T-helper 17 cell (primary cell): ENCODE results near the gene DDIT3. TPM values are rescaled to one million over a fixed set of nuclear protein-coding genes. Genes with fewer than 3 reads are reported as not detected.

Source experiments
- ATAC-seq: fragments of 150-1000 bp; cut with Tn5 transposase; 2 replicates; pipeline ENCODE4 v1.10.0; 2021; ENCODE audit warnings: mild to moderate bottlenecking, moderate library complexity
- DNase-seq, 3 donors: peaks; one replicate each; pipeline versions ENCODE4 v3.0.0 to v3.0.0-alpha.2; 2020 to 2021
- H3K9me3 ChIP-seq: one replicate; pipeline ENCODE4 v1.7.0; 2013; ENCODE audit warnings: low read length, mild to moderate bottlenecking; ENCODE audit not compliant: control insufficient read depth, poor library complexity, severe bottlenecking
- H3K27ac Mint-ChIP-seq: one replicate; pipeline ENCODE4 v1.8.0; 2022; ENCODE audit warnings: mild to moderate bottlenecking, moderate library complexity, mixed read lengths
- H3K27me3 Mint-ChIP-seq: one replicate; pipeline ENCODE4 v1.8.0; 2022; ENCODE audit warnings: mixed read lengths
- H3K36me3 Mint-ChIP-seq: one replicate; pipeline ENCODE4 v1.8.0; 2022; ENCODE audit warnings: low read depth, mixed read lengths
- H3K4me1 Mint-ChIP-seq: one replicate; pipeline ENCODE4 v1.8.0; 2022; ENCODE audit warnings: mild to moderate bottlenecking, mixed read lengths
- H3K4me3 Mint-ChIP-seq: one replicate; pipeline ENCODE4 v1.8.0; 2022; ENCODE audit warnings: mild to moderate bottlenecking, moderate library complexity, mixed read lengths
- total RNA-seq, 4 donors: library from RNA in 2 of 4; stranded (reverse) in 2 of 4; gene quantifications; one replicate each; pipeline ENCODE4 v1.2.3 and lab custom pipeline; 2022 to 2026

DDIT3 gene
- total RNA-seq, 2 donors from 2014 or later = 115 to 145 TPM

GRCh38 chr12:57541001-57541400 lies 20.7 kb upstream of the DDIT3 start:
- H3K27ac Mint-ChIP-seq = no peak overlapping the region

GRCh38 chr12:57539134-57539768 lies 18.9 kb upstream of the DDIT3 start:
- H3K9me3 ChIP-seq = no peaks in the 10 kb centered on the region
- no peaks in the 10 kb centered on the region for H3K27me3 Mint-ChIP-seq
- no peak overlapping the region for H3K4me3 Mint-ChIP-seq
- peaks cover 12% of the 10 kb centered on the region for H3K4me1 Mint-ChIP-seq
- H3K27ac Mint-ChIP-seq = peak overlapping the region; percentile 57
- H3K36me3 Mint-ChIP-seq = no peaks in the 10 kb centered on the region
- ATAC-seq (no peak), DNase-seq (no peak)

More at GRCh38 chr12:57541001-57541400, 20.7 kb upstream of the DDIT3 start:
- Mint-ChIP-seq H3K4me1 (peaks cover 24% of the 10 kb centered on the region), H3K27me3 (no peaks in the 10 kb centered on the region), H3K4me3 (no peak overlapping the region), H3K36me3 (no peaks in the 10 kb centered on the region)
- DNase-seq = no peak
- no peak for ATAC-seq
- no peaks in the 10 kb centered on the region for H3K9me3 ChIP-seq

GRCh38 chr12:57536597-57536942 lies 16.3 kb upstream of the DDIT3 start:
- peak overlapping the region; percentile 6 for H3K27ac Mint-ChIP-seq
- H3K9me3 ChIP-seq = no peaks in the 10 kb centered on the region
- H3K4me1 Mint-ChIP-seq = peaks cover 11% of the 10 kb centered on the region
- H3K4me3 Mint-ChIP-seq = no peak overlapping the region
- ATAC-seq (no peak), DNase-seq (no peak)
- H3K27me3 Mint-ChIP-seq = no peaks in the 10 kb centered on the region
- H3K36me3 Mint-ChIP-seq = no peaks in the 10 kb centered on the region

DNA sequence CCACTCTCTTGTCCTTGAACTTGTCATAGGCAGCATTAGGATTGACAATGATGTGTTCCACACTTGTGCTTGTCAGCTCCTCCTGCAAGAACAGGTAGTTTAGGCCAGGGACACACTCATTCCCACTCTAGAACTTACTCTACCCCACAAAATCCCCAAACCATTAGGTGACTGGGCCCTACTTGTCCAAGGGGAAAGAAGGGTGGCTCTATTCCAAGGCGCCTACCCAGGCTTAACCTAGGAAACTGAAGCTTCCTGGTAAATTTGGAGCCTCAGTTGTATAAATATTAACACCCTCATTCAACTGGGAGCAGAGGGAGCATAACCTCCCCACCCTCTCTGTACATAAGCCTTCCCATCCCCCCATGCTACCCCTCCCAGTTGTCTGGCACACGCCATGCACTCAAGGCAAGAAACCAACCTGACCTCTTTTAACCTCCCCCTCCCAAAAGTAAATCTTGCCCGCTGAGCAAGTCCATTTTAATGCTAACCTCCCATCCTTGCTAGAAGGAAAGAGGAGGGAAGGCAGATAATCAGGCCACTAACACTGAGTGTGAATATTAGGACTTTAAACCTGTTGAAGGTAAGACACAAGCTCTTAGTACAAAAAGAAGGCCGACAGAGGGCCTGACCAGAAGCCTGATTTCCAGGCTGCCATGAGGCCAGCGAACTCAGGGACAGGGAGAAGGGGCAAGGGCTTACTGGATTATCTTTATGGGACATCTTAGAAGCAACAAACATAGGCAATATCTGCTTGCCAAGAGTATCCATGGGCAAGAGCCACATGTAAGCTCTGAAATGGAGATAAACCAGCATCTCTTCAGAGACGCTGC lies 15.7 kb upstream of the DDIT3 start:
- Mint-ChIP-seq H3K36me3 (no peaks in the 10 kb centered on the region), H3K27ac (peak overlapping the region; percentile 6), H3K4me1 (peaks cover 11% of the 10 kb centered on the region)

DNA sequence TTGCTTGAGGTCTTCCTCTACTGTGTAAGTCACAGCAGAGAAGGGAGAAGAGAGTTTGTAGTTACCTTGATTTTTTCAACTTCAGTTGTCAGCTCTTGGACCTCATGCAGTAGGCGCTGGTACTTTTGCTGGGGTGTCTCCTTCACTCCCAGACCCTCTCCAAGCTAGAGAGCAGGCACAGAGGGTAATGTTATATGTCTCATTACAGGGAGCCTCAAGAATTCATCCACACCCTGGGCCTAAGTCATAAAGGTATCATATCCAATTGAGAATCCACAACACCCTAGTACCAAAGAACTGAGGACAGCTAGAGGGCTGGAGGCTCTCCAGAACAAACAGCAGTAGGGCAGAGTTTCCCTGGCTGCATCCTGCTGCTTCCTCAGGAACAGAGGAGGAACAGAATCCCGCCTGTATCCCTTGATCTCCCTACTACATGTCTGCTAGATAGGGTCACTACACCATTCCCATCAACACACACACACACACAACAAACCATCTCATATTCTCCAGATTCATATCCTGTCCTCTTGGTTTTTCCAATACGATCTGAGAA lies 14.8 kb upstream of the DDIT3 start:
- ATAC-seq (no peak), DNase-seq (no peak)
- H3K4me1 Mint-ChIP-seq = peaks cover 9% of the 10 kb centered on the region
- no peak overlapping the region for H3K27ac Mint-ChIP-seq
- H3K4me3 Mint-ChIP-seq = no peak overlapping the region
- no peaks in the 10 kb centered on the region for H3K9me3 ChIP-seq
- H3K36me3 Mint-ChIP-seq = no peaks in the 10 kb centered on the region
- no peaks in the 10 kb centered on the region for H3K27me3 Mint-ChIP-seq

More for the DNA sequence above, 15.7 kb upstream of the DDIT3 start:
- H3K4me3 Mint-ChIP-seq = no peak overlapping the region
- no peaks in the 10 kb centered on the region for H3K27me3 Mint-ChIP-seq
- no peaks in the 10 kb centered on the region for H3K9me3 ChIP-seq
- no peak for DNase-seq
- ATAC-seq = no peak

DNA sequence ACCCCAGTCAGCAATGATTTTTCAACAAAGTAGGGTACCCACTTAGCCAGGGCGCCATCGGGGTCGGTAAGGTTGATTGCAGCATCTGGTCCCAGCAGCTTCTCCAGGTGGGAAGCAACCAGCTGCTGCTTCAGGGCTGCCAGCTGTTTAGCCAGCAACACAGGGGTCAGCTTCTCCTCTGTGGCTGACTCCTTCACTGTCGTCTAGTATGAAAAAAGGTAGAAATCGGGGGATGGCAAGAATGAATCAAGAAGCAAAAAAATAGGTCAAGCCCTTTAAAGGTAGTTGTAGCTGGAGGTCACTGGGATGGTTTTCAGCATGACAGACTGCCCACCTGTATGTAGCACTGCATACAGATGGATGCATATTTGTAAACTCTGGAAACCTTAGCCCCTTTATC lies 13.9 kb upstream of the DDIT3 start:
- DNase-seq = no peak
- ATAC-seq = no peak
- H3K4me1 Mint-ChIP-seq = peaks cover 11% of the 10 kb centered on the region
- H3K27me3 Mint-ChIP-seq = no peaks in the 10 kb centered on the region
- H3K36me3 Mint-ChIP-seq = peaks cover 2% of the 10 kb centered on the region
- no peak overlapping the region for H3K27ac Mint-ChIP-seq
- H3K9me3 ChIP-seq = no peaks in the 10 kb centered on the region
- H3K4me3 Mint-ChIP-seq = no peak overlapping the region

DNA sequence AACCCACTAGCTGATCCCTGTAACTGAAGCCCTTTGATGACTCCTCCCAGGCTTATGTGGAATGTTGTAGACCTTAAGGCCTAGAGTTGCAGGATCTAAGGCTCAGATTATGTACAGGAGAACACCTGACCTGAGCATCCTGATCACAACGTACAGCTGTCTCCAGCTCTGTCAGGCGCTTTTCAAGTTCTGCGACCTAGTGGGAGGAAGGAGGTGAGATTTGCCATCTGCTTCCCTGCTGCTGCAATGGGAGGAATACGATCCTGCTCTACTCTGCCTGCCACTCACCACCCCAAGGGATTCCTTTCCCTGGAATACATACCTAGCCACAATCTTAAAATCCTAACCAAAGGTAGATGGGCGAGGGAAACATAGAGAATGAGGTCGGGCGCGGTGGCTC lies 12.8 kb upstream of the DDIT3 start:
- peak overlapping the region; percentile 45 for H3K27ac Mint-ChIP-seq
- no peaks in the 10 kb centered on the region for H3K27me3 Mint-ChIP-seq
- no peak for DNase-seq
- peaks cover 2% of the 10 kb centered on the region for H3K36me3 Mint-ChIP-seq
- no peak overlapping the region for H3K4me3 Mint-ChIP-seq
- no peak for ATAC-seq
- H3K4me1 Mint-ChIP-seq = peaks cover 8% of the 10 kb centered on the region
- H3K9me3 ChIP-seq = no peaks in the 10 kb centered on the region

DNA sequence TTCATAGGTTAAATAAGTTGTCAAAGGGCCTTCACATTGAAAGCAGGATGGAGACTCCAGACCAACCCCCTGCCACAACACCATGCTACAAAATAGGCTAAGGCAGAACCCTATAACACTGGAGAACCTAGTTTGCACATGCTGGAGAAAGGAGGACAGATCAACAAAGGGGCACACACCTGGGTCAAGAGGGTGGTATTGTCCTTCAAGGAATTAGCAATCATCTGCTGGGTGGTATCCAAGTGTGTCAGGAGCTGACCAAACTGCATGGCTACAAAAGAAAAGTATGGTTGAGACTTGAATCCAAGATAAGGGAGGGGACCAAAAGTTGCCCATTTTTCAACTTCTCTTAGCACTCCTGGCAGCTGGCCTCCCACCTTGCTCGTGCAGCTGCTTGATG lies 11.5 kb upstream of the DDIT3 start:
- no peak for ATAC-seq
- H3K36me3 Mint-ChIP-seq = peaks cover 2% of the 10 kb centered on the region
- DNase-seq = no peak
- H3K4me1 Mint-ChIP-seq = peaks cover 3% of the 10 kb centered on the region
- no peaks in the 10 kb centered on the region for H3K27me3 Mint-ChIP-seq
- H3K27ac Mint-ChIP-seq = peak overlapping the region; percentile 56
- H3K4me3 Mint-ChIP-seq = no peak overlapping the region
- H3K9me3 ChIP-seq = no peaks in the 10 kb centered on the region

DNA sequence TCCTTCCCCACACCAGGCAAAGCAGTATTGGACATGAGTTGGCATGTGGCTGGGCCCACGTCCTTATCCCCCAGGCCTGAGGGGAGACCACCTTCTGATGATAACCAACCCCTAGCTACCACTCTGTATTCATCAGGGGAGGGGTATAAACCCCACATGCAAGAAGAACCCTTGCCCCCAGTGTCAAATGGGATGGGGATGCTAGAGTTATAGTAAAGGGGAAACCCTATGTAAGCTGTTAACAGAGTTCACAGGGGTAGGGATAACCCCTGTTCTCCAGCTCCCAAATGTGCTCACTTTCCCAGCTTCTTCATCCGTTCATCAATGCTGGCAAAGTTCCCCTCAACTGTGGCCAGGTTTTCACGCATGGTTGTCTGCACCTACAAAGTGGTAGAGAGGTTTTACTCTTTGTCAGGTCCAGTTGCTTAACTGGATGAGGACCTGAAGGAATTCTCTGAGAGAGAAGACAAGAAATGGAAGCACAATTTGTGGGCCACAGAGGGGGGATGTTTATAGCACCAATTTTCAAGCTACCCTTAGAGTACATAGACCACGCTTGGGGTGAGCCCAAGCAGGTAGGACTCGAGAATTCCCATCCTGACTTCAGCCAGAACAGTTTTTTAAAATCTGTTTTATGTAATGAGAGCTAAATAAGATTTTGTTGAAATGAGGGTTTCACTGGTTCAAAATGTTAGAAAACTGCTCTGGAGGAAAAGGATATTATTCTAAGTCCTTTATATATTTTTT lies 10.3 kb upstream of the DDIT3 start:
- no peak for DNase-seq
- no peaks in the 10 kb centered on the region for H3K9me3 ChIP-seq
- Mint-ChIP-seq H3K27me3 (no peaks in the 10 kb centered on the region), H3K4me1 (peaks cover 7% of the 10 kb centered on the region), H3K4me3 (no peak overlapping the region), H3K27ac (peak overlapping the region; percentile 60), H3K36me3 (peaks cover 2% of the 10 kb centered on the region)
- ATAC-seq = no peak

DNA sequence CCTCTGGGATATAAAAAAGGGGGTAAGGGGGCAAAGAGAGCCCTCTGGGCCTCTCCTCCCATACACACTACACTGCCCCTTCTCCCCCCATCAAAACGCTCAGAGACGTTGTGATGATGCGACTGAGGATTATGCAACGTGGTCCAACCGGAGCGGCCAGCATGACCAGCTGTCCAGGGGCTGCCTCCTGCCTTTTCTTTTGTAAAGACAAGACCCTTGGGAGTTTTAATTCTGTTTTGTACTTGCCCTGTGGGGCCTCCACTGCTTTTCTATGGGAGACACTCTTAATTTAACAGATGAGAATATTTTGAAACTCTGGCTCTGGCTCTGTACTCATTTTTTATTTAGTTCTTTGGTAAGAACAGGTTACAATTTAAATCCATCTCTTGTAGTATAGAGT lies 9.5 kb upstream of the DDIT3 start:
- H3K27me3 Mint-ChIP-seq = no peaks in the 10 kb centered on the region
- ATAC-seq (no peak), DNase-seq (no peak)
- H3K36me3 Mint-ChIP-seq = peaks cover 2% of the 10 kb centered on the region
- H3K9me3 ChIP-seq = no peaks in the 10 kb centered on the region
- peak overlapping the region; percentile 60 for H3K27ac Mint-ChIP-seq
- peaks cover 10% of the 10 kb centered on the region for H3K4me1 Mint-ChIP-seq
- no peak overlapping the region for H3K4me3 Mint-ChIP-seq

DNA sequence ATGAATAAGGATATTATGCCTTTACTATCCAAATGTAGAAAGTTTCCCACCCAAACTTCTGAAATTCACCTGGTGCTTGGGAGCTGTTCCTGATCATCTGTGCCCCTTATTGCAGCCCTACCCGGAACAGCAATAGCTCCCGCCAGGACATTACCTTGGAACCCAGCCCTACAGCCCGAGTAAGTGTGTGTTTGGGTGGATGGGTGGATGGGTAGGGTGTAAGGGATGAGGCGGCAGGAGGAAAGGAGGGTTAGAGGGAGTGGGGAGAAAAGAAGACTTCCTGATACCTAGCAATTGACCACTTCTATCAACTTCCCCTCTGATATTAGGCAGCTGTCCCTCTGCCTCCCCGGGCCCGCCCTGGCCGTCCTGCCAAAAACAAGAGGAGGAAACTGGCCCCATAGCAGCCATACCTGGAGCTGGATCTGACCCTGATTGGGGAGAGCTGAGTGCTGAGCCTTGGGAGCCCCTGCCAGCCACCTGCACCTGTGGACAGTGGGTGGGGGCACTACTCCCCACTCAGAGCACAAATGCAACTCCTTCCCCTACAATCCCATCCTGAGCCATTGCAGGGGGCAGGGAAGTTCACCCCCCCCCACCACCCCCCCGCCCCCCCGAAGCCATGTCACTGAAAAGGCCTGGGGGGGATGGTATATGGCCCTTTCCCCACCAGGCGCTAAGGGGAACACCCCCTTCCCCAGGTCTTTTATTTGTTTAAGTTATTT lies 8.7 kb upstream of the DDIT3 start:
- no peak for ATAC-seq
- no peaks in the 10 kb centered on the region for H3K9me3 ChIP-seq
- H3K4me3 Mint-ChIP-seq = no peak overlapping the region
- peaks cover 2% of the 10 kb centered on the region for H3K36me3 Mint-ChIP-seq
- H3K27me3 Mint-ChIP-seq = no peaks in the 10 kb centered on the region
- no peak for DNase-seq
- H3K4me1 Mint-ChIP-seq = peaks cover 17% of the 10 kb centered on the region
- H3K27ac Mint-ChIP-seq = peak overlapping the region; percentile 60

DNA sequence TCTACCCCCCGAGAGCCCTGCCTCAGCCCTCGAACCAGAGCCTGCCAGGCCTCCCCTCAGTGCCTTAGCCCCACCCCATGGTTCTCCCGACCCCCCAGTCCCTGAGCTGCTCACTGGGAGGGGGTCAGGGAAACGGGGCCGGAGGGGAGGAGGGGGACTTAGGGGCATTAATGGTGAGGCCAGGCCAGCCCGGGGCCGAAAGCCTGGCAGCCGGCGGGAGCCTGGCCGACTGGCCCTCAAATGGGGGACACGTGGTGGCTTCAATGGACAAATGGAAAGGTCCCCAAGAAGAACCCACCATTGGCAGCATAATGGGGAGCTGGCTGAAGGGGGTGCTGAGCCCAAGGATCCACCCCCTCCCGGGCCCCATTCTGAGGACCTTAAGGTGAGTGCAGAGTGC lies 7.9 kb upstream of the DDIT3 start:
- Mint-ChIP-seq H3K36me3 (peaks cover 2% of the 10 kb centered on the region), H3K27ac (peak overlapping the region; percentile 14), H3K4me1 (peaks cover 24% of the 10 kb centered on the region), H3K27me3 (no peaks in the 10 kb centered on the region), H3K4me3 (no peak overlapping the region)
- no peaks in the 10 kb centered on the region for H3K9me3 ChIP-seq
- DNase-seq = no peak
- ATAC-seq = no peak

GRCh38 chr12:57527184-57527583 lies 6.9 kb upstream of the DDIT3 start:
- Mint-ChIP-seq H3K4me1 (peaks cover 25% of the 10 kb centered on the region), H3K27ac (peak overlapping the region; percentile 41), H3K4me3 (no peak overlapping the region), H3K36me3 (peaks cover 2% of the 10 kb centered on the region), H3K27me3 (no peaks in the 10 kb centered on the region)
- ATAC-seq = no peak
- no peak for DNase-seq
- H3K9me3 ChIP-seq = no peaks in the 10 kb centered on the region
